RWPE1 (cell line): ENCODE results near the gene ASCL1.

Experiments used
- CTCF ChIA-PET: fragments of 350-600 bp; sonication (Branson Sonifier 250); formaldehyde crosslinking; extraction: SDS; loops from one replicate; lab custom pipeline; 2021; lab: Yijun Ruan, JAX
- POLR2A ChIA-PET: fragments of 400-600 bp; formaldehyde crosslinking; extraction: SDS; loops from one replicate; lab custom pipeline; 2020; ENCODE audit warnings: antibody characterized with exemption; ENCODE audit not compliant: low non-redundant PET; lab: Yijun Ruan, JAX
- DNase-seq: peaks from one replicate; pipeline ENCODE4 v3.0.0; 2012; ENCODE audit warnings: low spot score
- H3K27ac ChIP-seq: fragments of 450-650 bp; 2 replicates; pipeline ENCODE4 v1.5.1; 2017
- CTCF ChIP-seq: fragments of 450-650 bp; conservative IDR thresholded peaks from 2 replicates; pipeline ENCODE4 v1.5.1; 2017; ENCODE audit warnings: low read depth, mild to moderate bottlenecking

ASCL1 gene

GRCh38 chr12:102950107-102950949 is 7.1 kb upstream of the ASCL1 start:
- TF ChIP-seq CTCF: no peak
- H3K27ac ChIP-seq: no peak overlapping the region
- DNase-seq: no peak
- ChIA-PET CTCF (interaction anchor here (0.6 to 0.7 kb wide), 2 partner anchors 580 to 1811 kb away, joined by 3 read pairs; no protein-coding TSS in a partner anchor), POLR2A (no interaction called here)

GRCh38 chr12:102950950-102951619 is 6.4 kb upstream of the ASCL1 start:
- TF ChIP-seq CTCF: no peak
- H3K27ac ChIP-seq: no peak overlapping the region
- ChIA-PET CTCF (interaction anchor here (0.6 kb wide), 1 partner anchor 579 kb away, joined by 3 read pairs; no protein-coding TSS in a partner anchor), POLR2A (no interaction called here)
- no peak for DNase-seq

- TF ChIP-seq CTCF: no peak
- POLR2A ChIA-PET: no interaction called here
- CTCF ChIA-PET: interaction anchor here (0.6 kb wide), 3 partner anchors 24 to 101 kb away, joined by 3 read pairs; no protein-coding TSS in a partner anchor
- DNase-seq: no peak
- no peak overlapping the region for H3K27ac ChIP-seq
Measured at GRCh38 chr12:102951841-102952240, 5.6 kb upstream of the ASCL1 start.

- ChIA-PET POLR2A (no interaction called here), CTCF (interaction anchor here (0.6 kb wide), 2 partner anchors 176 to 491 kb away, joined by 3 to 4 read pairs; no protein-coding TSS in a partner anchor)
- H3K27ac ChIP-seq: no peak overlapping the region
- no peak for TF ChIP-seq CTCF
- no peak for DNase-seq
Measured at GRCh38 chr12:102953221-102953620, 4.3 kb upstream of the ASCL1 start.

- ChIA-PET CTCF (no interaction called here), POLR2A (no interaction called here)
Measured at GRCh38 chr12:102954134-102954533, 3.3 kb upstream of the ASCL1 start.

More at GRCh38 chr12:102954134-102954533, 3.3 kb upstream of the ASCL1 start:
- H3K27ac ChIP-seq: no peak overlapping the region
- no peak for TF ChIP-seq CTCF
- no peak for DNase-seq
